Loucy (cell line): ENCODE data around the gene B3GAT1.

ENCODE experiments used
- CTCF ChIP-seq: fragments of 200-600 bp; sonication (generic); conservative IDR thresholded peaks from 2 replicates; pipeline ENCODE4 v1.5.1; 2014; ENCODE audit warnings: mild to moderate bottlenecking, antibody characterized with exemption, low read length
- EZH2phosphoT487 ChIP-seq: fragments of 200-600 bp; IDR thresholded peaks from 2 replicates; pipeline ENCODE4 v1.6.1; 2018; ENCODE audit warnings: antibody characterized with exemption, mild to moderate bottlenecking, moderate library complexity, borderline replicate concordance

DNA sequence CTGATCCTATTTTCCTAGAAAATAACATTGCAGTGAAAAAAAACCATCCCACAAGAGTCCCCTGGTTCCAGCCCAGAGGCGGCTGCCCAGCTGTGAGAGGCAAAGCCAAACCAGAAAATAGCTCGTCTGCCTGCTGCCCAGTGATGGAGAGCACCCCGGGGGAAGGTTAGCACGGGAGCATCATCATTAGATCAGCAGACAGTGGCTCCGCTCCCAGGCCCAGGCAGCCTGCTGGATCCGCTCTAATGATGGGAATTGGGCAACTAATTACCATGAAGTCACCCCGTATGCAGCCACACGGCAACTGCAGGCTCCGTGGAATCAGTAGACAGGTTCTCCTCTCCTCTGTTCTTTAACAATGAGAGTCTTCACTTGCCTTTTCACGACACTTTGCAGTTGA is 17.1 kb upstream of the B3GAT1 start:
- TF ChIP-seq CTCF (no peak), EZH2phosphoT487 (no peak)
